A549 treated with CORT108297 at 1 μM for 4 hours (cell line): ENCODE data around the gene CLEC4A. TPM values are rescaled to one million over a fixed set of nuclear protein-coding genes. Genes with fewer than 3 reads are reported as not detected.

Experiments used
- total RNA-seq: library from RNA; stranded (reverse); fragments of 200-300 nt; extraction: Qiagen RNA extraction; gene quantifications from 5 replicates; pipeline ENCODE4 v1.2.3, GENCODE V29; 2022

Gene CLEC4A
- total RNA-seq = 0.15 to 0.31 TPM (median 0.21 TPM) in 3 of 5 replicates, not detected in the others

GRCh38 chr12:8123124-8123912, at the start of gene CLEC4A:
Gene CLEC4A, plus strand, starts transcription at chr12:8123617. Its CDS starts 262 bp downstream, at chr12:8123879.

GRCh38 chr12:8156845-8157244, 33.4 kb downstream of the CLEC4A start, which contains the start of gene ZNF705A:
Gene ZNF705A, plus strand, starts transcription at chr12:8157015. Its CDS starts 15,611 bp downstream, at chr12:8172626.

Other genes with a start within 250 kb of the CLEC4A start
- gene SLC2A3, start 187.4 kb upstream of the CLEC4A start, total RNA-seq = 2.5 to 3.6 TPM (median 3.1 TPM) in 5 replicates
- 6.8 to 9.6 TPM (median 9.2 TPM) in 5 replicates for gene FOXJ2, start 90.9 kb upstream of the CLEC4A start, total RNA-seq
- gene C3AR1, start 57.3 kb upstream of the CLEC4A start, total RNA-seq = not detected in 5 replicates
- 12.8 to 20.8 TPM (median 14.4 TPM) in 5 replicates for gene NECAP1, start 41.3 kb upstream of the CLEC4A start, total RNA-seq
- gene ZNF705A, start 33.4 kb downstream of the CLEC4A start, total RNA-seq = not detected in 5 replicates
- gene FAM90A1, start 104.0 kb downstream of the CLEC4A start, total RNA-seq = 0.03 to 0.10 TPM (median 0.07 TPM) in 5 replicates